PC-9 (cell line): ENCODE results near the gene LCE3E. TPM values are rescaled to one million over a fixed set of nuclear protein-coding genes. Genes with fewer than 3 reads are reported as not detected.

Experiments used
- BruUV-seq: library from RNA; stranded (reverse); fragments of 400-500 nt; replicated peaks from 2 replicates; lab custom pipeline; 2021; lab: Mats Ljungman, UMichigan
- CTCF ChIA-PET: fragments of 300-600 bp; sonication (Branson Sonifier 250); formaldehyde crosslinking; loops from one replicate; lab custom pipeline; 2022; ENCODE audit warnings: antibody characterized with exemption; lab: Charles Lee
- POLR2A ChIA-PET: fragments of 300-600 bp; sonication (Branson Sonifier 250); formaldehyde crosslinking; loops from one replicate; lab custom pipeline; 2022; ENCODE audit warnings: antibody characterized with exemption; ENCODE audit not compliant: unreplicated experiment; lab: Charles Lee
- DNase-seq, 2 experiments: peaks; one replicate each; pipeline versions ENCODE4 v3.0.0 to v3.0.0-alpha.2; 2015 to 2022; ENCODE audit warnings: mixed read lengths in 1 of 2
- H2AFZ ChIP-seq: fragments of 200-600 bp; sonication (generic); 2 replicates; pipeline ENCODE4 v1.8.1; 2017; ENCODE audit warnings: antibody characterized with exemption
- H3F3A ChIP-seq: fragments of 200-600 bp; sonication (generic); 2 replicates; pipeline ENCODE4 v1.8.1; 2017; ENCODE audit warnings: antibody characterized with exemption, mild to moderate bottlenecking, low read depth; ENCODE audit not compliant: insufficient read depth
- H3K27ac ChIP-seq: fragments of 200-600 bp; sonication (generic); 2 replicates; pipeline ENCODE4 v1.6.1; 2016; ENCODE audit warnings: mixed run types
- H3K27me3 ChIP-seq: fragments of 200-600 bp; sonication (generic); 2 replicates; pipeline ENCODE4 v1.6.1; 2016; ENCODE audit warnings: low read depth, mixed run types; ENCODE audit not compliant: insufficient read depth
- H3K36me3 ChIP-seq: fragments of 200-600 bp; sonication (generic); 2 replicates; pipeline ENCODE4 v1.6.1; 2016; ENCODE audit warnings: low read depth, mixed run types
- H3K4me1 ChIP-seq: fragments of 200-600 bp; sonication (generic); replicated peaks from 2 replicates; pipeline ENCODE4 v1.6.1; 2016; ENCODE audit warnings: mixed run types; ENCODE audit not compliant: insufficient read depth
- H3K4me2 ChIP-seq: fragments of 200-600 bp; sonication (generic); 2 replicates; pipeline ENCODE4 v1.6.1; 2017; ENCODE audit warnings: mixed run types
- H3K4me3 ChIP-seq: fragments of 200-600 bp; sonication (generic); 2 replicates; pipeline ENCODE4 v1.6.1; 2016; ENCODE audit warnings: mixed run types
- H3K79me2 ChIP-seq: fragments of 200-600 bp; sonication (generic); 2 replicates; pipeline ENCODE4 v1.6.1; 2017; ENCODE audit warnings: low read depth, mixed run types
- H3K9me2 ChIP-seq: fragments of 200-600 bp; sonication (generic); 2 replicates; pipeline ENCODE4 v1.8.1; 2017; ENCODE audit warnings: mild to moderate bottlenecking; ENCODE audit not compliant: insufficient read depth
- H3K9me3 ChIP-seq: fragments of 200-600 bp; sonication (generic); 2 replicates; pipeline ENCODE4 v1.8.1; 2016; ENCODE audit warnings: low read depth; ENCODE audit not compliant: insufficient read depth
- H4K20me1 ChIP-seq: fragments of 200-600 bp; sonication (generic); 2 replicates; pipeline ENCODE4 v1.8.1; 2017; ENCODE audit not compliant: insufficient read depth
- CTCF ChIP-seq: fragments of 200-600 bp; sonication (generic); conservative IDR thresholded peaks from 2 replicates; pipeline ENCODE4 v1.6.1; 2017; ENCODE audit warnings: mixed run types, antibody characterized with exemption, mild to moderate bottlenecking, moderate library complexity
- EZH2 ChIP-seq: fragments of 200-600 bp; sonication (generic); IDR thresholded peaks from 2 replicates; pipeline ENCODE4 v1.8.0; 2017; ENCODE audit warnings: antibody characterized with exemption, low read depth
- intact Hi-C: fragments of 100-400 bp; cut with micrococcal nuclease; formaldehyde crosslinking; loops from one replicate; pipeline ENCODE4 v1.10.0; 2022; ENCODE audit not compliant: unreplicated experiment
- total RNA-seq: library from RNA; stranded (reverse); gene quantifications from 2 replicates; pipeline ENCODE4 v1.2.3, GENCODE V29; 2021

The LCE3E gene
- total RNA-seq, 1 experiment from 2014 or later = not detected

GRCh38 chr1:152516082-152516481 lies 50.5 kb downstream of the LCE3E start:
- POLR2A ChIA-PET = no interaction called here
- Histone ChIP-seq H3K4me2 (no peak overlapping the region), H3K27me3 (no peaks in the 10 kb centered on the region; the same call in 1 of the 2 replicates), H3K9me2 (no peaks in the 10 kb centered on the region), H3K9me3 (no peaks in the 10 kb centered on the region), H3K4me1 (peaks cover 13% of the 10 kb centered on the region), H3K36me3 (no peaks in the 10 kb centered on the region), H3K79me2 (no peaks in the 10 kb centered on the region), H3K27ac (no peak overlapping the region; the same call in 1 of the 2 replicates), H2AFZ (no peak overlapping the region), H3F3A (0 out of 2 replicates have a peak, but pooled peaks cover 3% of the 10 kb centered on the region), H4K20me1 (no peaks in the 10 kb centered on the region; the same call in 1 of the 2 replicates), H3K4me3 (no peak overlapping the region)
- no peak for DNase-seq
- BruUV-seq = no TSS peak
- TF ChIP-seq EZH2 (no peak), CTCF (no peak)
- CTCF ChIA-PET = no interaction called here
- intact Hi-C loops = no loop called here

Other genes with a start within 250 kb of the LCE3E start
- gene FLG, start 241.5 kb downstream of the LCE3E start, total RNA-seq = not detected in 2 replicates
- gene FLG2, start 206.8 kb downstream of the LCE3E start, total RNA-seq = not detected in 2 replicates
- gene CRNN, start 152.5 kb downstream of the LCE3E start, total RNA-seq = not detected in 2 replicates
- gene LCE5A, start 56.0 kb downstream of the LCE3E start, total RNA-seq = not detected in 2 replicates
- not detected in 2 replicates for gene CRCT1, start 52.3 kb downstream of the LCE3E start, total RNA-seq
- not detected in 2 replicates for gene LCE3D, start 13.7 kb upstream of the LCE3E start, total RNA-seq
- not detected in 2 replicates for gene LCE3C, start 33.5 kb upstream of the LCE3E start, total RNA-seq
- not detected in 2 replicates for gene LCE3B, start 47.0 kb upstream of the LCE3E start, total RNA-seq
- not detected in 2 replicates for gene LCE3A, start 56.3 kb upstream of the LCE3E start, total RNA-seq
- gene LCE2D, start 96.6 kb upstream of the LCE3E start, total RNA-seq = not detected in 2 replicates
- gene LCE2C, start 108.5 kb upstream of the LCE3E start, total RNA-seq = not detected in 2 replicates
- gene LCE2B, start 119.3 kb upstream of the LCE3E start, total RNA-seq = not detected in 2 replicates
- not detected in 2 replicates for gene LCE2A, start 131.6 kb upstream of the LCE3E start, total RNA-seq
- not detected in 2 replicates for gene LCE4A, start 141.4 kb upstream of the LCE3E start, total RNA-seq
- gene KPRP, start 191.2 kb upstream of the LCE3E start, total RNA-seq = not detected in 2 replicates
- gene LCE1F, start 208.4 kb upstream of the LCE3E start, total RNA-seq = not detected in 2 replicates
- not detected in 2 replicates for gene LCE1E, start 219.5 kb upstream of the LCE3E start, total RNA-seq
- gene LCE1D, start 229.9 kb upstream of the LCE3E start, total RNA-seq = not detected in 2 replicates
- not detected in 2 replicates for gene LCE1C, start 239.9 kb upstream of the LCE3E start, total RNA-seq
- not detected in 2 replicates for gene LCE1B, start 245.2 kb upstream of the LCE3E start, total RNA-seq